CD4-positive, alpha-beta T cell treated with Interleukin-17A for 4 hours (primary cell): ENCODE results near the gene RASSF7.
"Not testable (repeated sequence)": the region's sequence is repeated elsewhere in the genome, so short reads cannot be mapped to it uniquely, and the experiment has no call there.

Experiments used
- DNase-seq: peaks from one replicate; pipeline ENCODE4 v3.0.0-alpha.2; 2020; ENCODE audit warnings: mixed read lengths

RASSF7 gene

GRCh38 chr11:560305-561147 is at the start of gene RASSF7, which contains the start of gene LMNTD2:
RASSF7 (plus strand) TSS chr11:560970; CDS start chr11:561769, 799 bp downstream.
LMNTD2 (minus strand) TSS chr11:560738; CDS start chr11:560716, 22 bp downstream.
- DNase-seq: peak; percentile 99

GRCh38 chr11:512761-513595 is 47.8 kb upstream of the RASSF7 start:
- DNase-seq: no peak

- DNase-seq: no peak
Measured at GRCh38 chr11:514606-515005, 46.2 kb upstream of the RASSF7 start.

- DNase-seq: no peak
Measured at GRCh38 chr11:515131-515530, 45.6 kb upstream of the RASSF7 start.

- no peak for DNase-seq
Measured at GRCh38 chr11:516400-516799, 44.4 kb upstream of the RASSF7 start.

GRCh38 chr11:516918-517685 is 43.7 kb upstream of the RASSF7 start:
- DNase-seq: not testable (repeated sequence)

- peak; percentile 86 for DNase-seq
Measured at GRCh38 chr11:518463-519202, 42.1 kb upstream of the RASSF7 start.

- DNase-seq: no peak
Measured at GRCh38 chr11:520428-521176, 40.2 kb upstream of the RASSF7 start.

GRCh38 chr11:521177-521688 is 39.5 kb upstream of the RASSF7 start:
- no peak for DNase-seq

- DNase-seq: no peak
Measured at GRCh38 chr11:526192-526591, 34.6 kb upstream of the RASSF7 start.

GRCh38 chr11:528166-528814 is 32.5 kb upstream of the RASSF7 start:
- DNase-seq: no peak

- no peak for DNase-seq
Measured at GRCh38 chr11:528815-529727, 31.7 kb upstream of the RASSF7 start.

- DNase-seq: no peak
Measured at GRCh38 chr11:529728-530411, 30.9 kb upstream of the RASSF7 start.

GRCh38 chr11:530960-531831 is 29.6 kb upstream of the RASSF7 start:
- DNase-seq: no peak

GRCh38 chr11:531919-532526 is 28.7 kb upstream of the RASSF7 start:
- no peak for DNase-seq

- DNase-seq: no peak
Measured at GRCh38 chr11:532527-532985, 28.2 kb upstream of the RASSF7 start.

GRCh38 chr11:532986-533585 is 27.7 kb upstream of the RASSF7 start:
- DNase-seq: no peak
